ENCODE data around the gene AGMO. TPM values are rescaled to one million over a fixed set of nuclear protein-coding genes. Genes with fewer than 3 reads are reported as not detected.

The AGMO gene
- total and polyA plus RNA-seq, 10 of the 15 experiments (the other 5 are each of a cell fraction or from before 2014, with no cell fraction given): 0.11 to 0.29 TPM; not detected in 8

GRCh38 chr7:15475808-15476530, 85.8 kb downstream of the AGMO start (continued):
- no peak for TF ChIP-seq WRNIP1 (IDR thresholded peaks at IDR 0.05; ENCODE audit: borderline replicate concordance, low read depth, low read length)
- TF ChIP-seq HCFC1 (IDR thresholded peaks at IDR 0.05; ENCODE audit: low read length): no peak
- TF ChIP-seq BHLHE40 (IDR thresholded peaks at IDR 0.05; ENCODE audit: borderline replicate concordance in 1 of 2, low read depth in 2 of 2, low read length in 1 of 2): no peak
- no peak for TF ChIP-seq CREM (IDR thresholded peaks at IDR 0.05; ENCODE audit: low read depth)

DNA sequence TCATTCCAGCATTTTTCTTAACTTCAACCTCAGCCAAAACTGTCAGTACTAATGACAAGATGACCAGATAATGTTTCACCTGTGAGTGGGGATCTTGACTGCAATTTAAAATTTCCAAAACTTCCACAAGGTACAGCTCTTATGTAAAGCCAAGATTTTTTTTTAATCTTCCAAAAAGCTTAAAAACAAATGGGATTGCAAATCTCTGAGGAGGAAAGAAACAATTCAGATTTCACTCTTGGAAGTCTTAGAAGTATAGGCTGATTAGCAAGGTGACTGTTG, 90.2 kb downstream of the AGMO start:
- ATAC-seq (no peak), DNase-seq (ENCODE audit: low read depth, low spot score) (no peak), FAIRE-seq (no peak)
- intact Hi-C loops (cut with micrococcal nuclease; ENCODE audit: unreplicated experiment): no loop called here
- no peak overlapping the region for H3K9ac ChIP-seq (ENCODE audit: control insufficient read depth, insufficient read depth, low read length)
- TF ChIP-seq NR2F1 (conservative IDR thresholded peaks at IDR 0.05) (no peak), NRF1 (conservative IDR thresholded peaks at IDR 0.05; ENCODE audit: low read depth, low read length) (no peak), KDM1A (IDR thresholded peaks at IDR 0.05; ENCODE audit: borderline replicate concordance) (no peak), CREM (IDR thresholded peaks at IDR 0.05; ENCODE audit: low read depth) (no peak), RAD21 (IDR thresholded peaks at IDR 0.05; ENCODE audit: insufficient read depth, low read depth, low read length) (no peak), RBBP5 (conservative IDR thresholded peaks at IDR 0.05) (no peak), BCL3 (IDR thresholded peaks at IDR 0.05; ENCODE audit: borderline replicate concordance, insufficient read depth, low read depth, low read length, poor library complexity, severe bottlenecking) (no peak), NR2C2 (IDR thresholded peaks at IDR 0.05; ENCODE audit: borderline replicate concordance, control insufficient read depth, insufficient read length, low read depth) (no peak), POU2F2 (IDR thresholded peaks at IDR 0.05; ENCODE audit: borderline replicate concordance, low read depth, low read length) (no peak), CBX5 (IDR thresholded peaks at IDR 0.05; ENCODE audit: low read depth) (no peak), ATF7 (IDR thresholded peaks at IDR 0.05; ENCODE audit: low read depth) (no peak), ZBTB40 (IDR thresholded peaks at IDR 0.05; ENCODE audit: borderline replicate concordance) (no peak), SUZ12 (IDR thresholded peaks at IDR 0.05; ENCODE audit: unreplicated experiment) (no peak), KAT2A (conservative IDR thresholded peaks at IDR 0.05; ENCODE audit: control insufficient read depth, low read depth, low read length) (no peak), NBN (IDR thresholded peaks at IDR 0.05) (no peak)
- RAD21 ChIA-PET (ENCODE audit: unreplicated experiment): interaction anchor here (0.7 kb wide), 1 partner anchor 200 kb away, joined by 3 read pairs; no protein-coding TSS in a partner anchor
- H2AFZ ChIP-seq (ENCODE audit: control insufficient read depth, low read depth, low read length): no peak overlapping the region
- POLR2A ChIA-PET: no interaction called here
- no TSS peak for BruUV-seq (replicated peaks)
- in situ Hi-C loops (cut with MboI): no loop called here
- H3K79me2 ChIP-seq (ENCODE audit: control insufficient read depth, insufficient read depth, low read length): no peaks in the 10 kb centered on the region
- no peaks in the 10 kb centered on the region for H4K20me1 ChIP-seq (ENCODE audit: control insufficient read depth, insufficient read depth)
- no peak overlapping the region for H3K4me2 ChIP-seq (ENCODE audit: control insufficient read depth, insufficient read depth)
- H3K27ac ChIP-seq (ENCODE audit: control insufficient read depth, insufficient read depth): no peak overlapping the region
- no peak overlapping the region for H3K4me3 ChIP-seq
- H3K36me3 ChIP-seq (ENCODE audit: control insufficient read depth in 2 of 2, insufficient read depth in 2 of 2, low read length in 1 of 2): no peaks in the 10 kb centered on the region
- no peaks in the 10 kb centered on the region for H3K9me3 ChIP-seq (replicated peaks; ENCODE audit: control insufficient read depth, insufficient read depth, low read length)
- H3K4me1 ChIP-seq (ENCODE audit: control insufficient read depth, insufficient read depth, low read length): no peaks in the 10 kb centered on the region
- SMC1A ChIA-PET (ENCODE audit: uncharacterized antibody, unreplicated experiment): interaction anchor here (0.7 to 1.2 kb wide), 3 partner anchors 9 to 248 kb away, joined by 3 to 4 read pairs (median 3); no protein-coding TSS in a partner anchor
- CTCF ChIA-PET: no interaction called here
- no peaks in the 10 kb centered on the region for H3K27me3 ChIP-seq (replicated peaks in 1 of 2; ENCODE audit: control insufficient read depth in 2 of 2, insufficient read depth in 2 of 2, low read length in 1 of 2)

Measured in GM12878 (cell line).